H7 (cell line): ENCODE data around the gene AATF. TPM values are rescaled to one million over a fixed set of nuclear protein-coding genes. Genes with fewer than 3 reads are reported as not detected.
A peak's percentile ranks its signal among the peaks of the same experiment; 100 is the strongest.
"Not testable (repeated sequence)": the region's sequence is repeated elsewhere in the genome, so short reads cannot be mapped to it uniquely, and the experiment has no call there.

ENCODE experiments used
- DNase-seq: peaks from one replicate; pipeline ENCODE4 v3.0.0; 2012
- H3K27me3 ChIP-seq: 2 replicates; pipeline ENCODE4 v1.6.0; 2011; ENCODE audit warnings: mild to moderate bottlenecking, low read length; ENCODE audit not compliant: control insufficient read depth, insufficient read depth
- H3K36me3 ChIP-seq: replicated peaks from 2 replicates; pipeline ENCODE4 v1.5.1; 2011; ENCODE audit warnings: low read length; ENCODE audit not compliant: control insufficient read depth, insufficient read depth
- H3K4me3 ChIP-seq: 2 replicates; pipeline ENCODE4 v1.5.1; 2011; ENCODE audit warnings: low read depth, mild to moderate bottlenecking, control low read depth, low read length, moderate library complexity; ENCODE audit not compliant: insufficient read depth
- total RNA-seq: library from RNA; depleted of rRNA; stranded (reverse); fragments of >200 nt; shearing (Covaris generic); gene quantifications from 2 replicates; pipeline ENCODE4 v1.2.3, GENCODE V29; 2014

Gene AATF
- total RNA-seq, 1 experiment from 2014 or later: 74.7 TPM

DNA sequence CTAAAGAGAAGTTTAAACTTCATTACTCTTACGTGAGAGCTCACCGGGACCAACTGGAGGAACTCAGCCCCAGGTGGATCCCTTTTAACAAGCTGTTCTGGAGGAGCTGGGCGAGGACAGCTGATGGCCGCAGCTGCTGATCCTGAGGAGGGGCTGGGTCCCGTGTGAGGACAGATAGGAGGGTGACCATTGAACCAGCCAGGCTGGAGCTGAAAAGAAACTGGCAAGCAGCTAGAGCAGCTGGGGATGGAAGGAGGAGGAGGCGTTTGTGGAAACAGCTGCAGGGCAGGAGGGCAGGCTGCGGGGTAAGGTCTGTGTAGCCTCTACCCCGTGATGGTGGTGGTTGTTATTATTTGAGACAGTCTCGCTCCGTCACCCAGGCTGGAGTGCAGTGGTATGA lies 119.5 kb downstream of the AATF start:
- Histone ChIP-seq H3K36me3 (no peaks in the 10 kb centered on the region), H3K4me3 (no peak overlapping the region)
- DNase-seq: no peak

GRCh38 chr17:37069087-37069486 lies 120.3 kb downstream of the AATF start:
- Histone ChIP-seq H3K4me3 (no peak overlapping the region), H3K36me3 (no peaks in the 10 kb centered on the region), H3K27me3 (no peaks in the 10 kb centered on the region)
- DNase-seq: no peak

More for the DNA sequence above, 119.5 kb downstream of the AATF start:
- no peaks in the 10 kb centered on the region for H3K27me3 ChIP-seq

DNA sequence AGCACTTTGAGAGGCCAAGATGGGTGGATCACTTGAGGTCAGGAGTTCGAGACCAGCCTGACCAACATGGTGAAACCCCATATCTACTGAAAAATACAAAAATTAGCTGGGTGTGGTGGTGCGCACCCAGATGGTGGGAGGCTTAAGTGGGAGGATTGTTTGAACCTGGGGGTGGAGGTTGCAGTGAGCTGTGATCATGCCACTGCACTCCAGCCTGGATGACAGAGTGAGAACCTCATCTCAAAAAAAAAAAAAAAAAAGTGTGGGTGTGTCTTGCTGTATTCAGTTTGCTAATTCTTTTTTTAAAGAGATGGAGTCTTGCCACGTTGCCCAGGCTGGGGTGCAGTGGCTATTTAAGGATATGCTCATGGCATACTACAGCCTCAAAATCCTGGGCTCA lies 124.7 kb downstream of the AATF start:
- not testable (repeated sequence) for H3K4me3 ChIP-seq, H3K27me3 ChIP-seq, H3K36me3 ChIP-seq, DNase-seq

DNA sequence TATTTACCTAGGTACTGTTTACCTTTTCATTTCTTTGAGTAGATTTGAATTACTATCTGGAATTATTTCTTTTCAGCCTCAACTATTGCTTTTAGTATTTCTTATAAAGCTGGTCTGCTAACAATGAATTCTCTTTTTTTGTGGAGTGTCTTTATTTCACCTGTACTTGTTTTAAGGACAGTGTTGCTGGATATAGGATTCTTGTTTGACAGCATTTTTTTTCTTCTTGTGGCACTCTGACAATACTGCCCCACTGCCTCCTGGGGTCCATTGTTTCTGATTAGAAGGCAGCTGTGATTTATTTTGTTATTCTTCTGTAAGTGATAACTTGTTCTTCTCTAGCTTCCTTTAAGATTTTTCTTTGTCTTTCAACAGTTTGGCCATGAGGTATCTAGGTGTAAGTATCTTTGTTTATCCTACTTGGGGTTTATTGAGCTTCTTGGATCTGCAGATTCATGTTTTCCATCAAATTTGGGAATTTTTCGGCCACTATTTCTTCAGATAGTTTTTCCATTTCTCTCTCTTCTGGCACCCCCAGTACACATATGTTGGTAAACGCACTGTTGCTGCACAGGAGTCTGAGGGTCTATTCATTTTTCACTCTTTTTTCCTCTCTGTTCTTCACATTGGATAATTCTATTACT lies 130.4 kb downstream of the AATF start:
- H3K36me3 ChIP-seq: no peaks in the 10 kb centered on the region
- no peaks in the 10 kb centered on the region for H3K27me3 ChIP-seq
- DNase-seq: no peak
- no peak overlapping the region for H3K4me3 ChIP-seq

GRCh38 chr17:37079735-37080134 lies 131.0 kb downstream of the AATF start:
- no peak for DNase-seq
- no peaks in the 10 kb centered on the region for H3K27me3 ChIP-seq
- H3K4me3 ChIP-seq: no peak overlapping the region
- peaks cover 2% of the 10 kb centered on the region; the same call in 1 of the 2 replicates for H3K36me3 ChIP-seq

- H3K27me3 ChIP-seq: no peaks in the 10 kb centered on the region
- no peak overlapping the region for H3K4me3 ChIP-seq
- no peak for DNase-seq
- peaks cover 7% of the 10 kb centered on the region for H3K36me3 ChIP-seq
Measured at GRCh38 chr17:37081287-37081686, 132.5 kb downstream of the AATF start.

- peaks cover 12% of the 10 kb centered on the region for H3K36me3 ChIP-seq
- H3K4me3 ChIP-seq: no peak overlapping the region
- H3K27me3 ChIP-seq: no peaks in the 10 kb centered on the region
- no peak for DNase-seq
Measured at GRCh38 chr17:37082311-37082860, 133.6 kb downstream of the AATF start.

GRCh38 chr17:37082985-37083384 lies 134.2 kb downstream of the AATF start:
- no peaks in the 10 kb centered on the region for H3K27me3 ChIP-seq
- no peak overlapping the region for H3K4me3 ChIP-seq
- DNase-seq: no peak
- peaks cover 14% of the 10 kb centered on the region for H3K36me3 ChIP-seq

GRCh38 chr17:37083456-37083855 lies 134.7 kb downstream of the AATF start:
- Histone ChIP-seq H3K4me3 (no peak overlapping the region), H3K36me3 (peaks cover 15% of the 10 kb centered on the region), H3K27me3 (no peaks in the 10 kb centered on the region)
- no peak for DNase-seq

GRCh38 chr17:37084372-37084771 lies 135.6 kb downstream of the AATF start:
- no peak overlapping the region for H3K4me3 ChIP-seq
- peaks cover 15% of the 10 kb centered on the region for H3K36me3 ChIP-seq
- no peak for DNase-seq
- H3K27me3 ChIP-seq: no peaks in the 10 kb centered on the region

DNA sequence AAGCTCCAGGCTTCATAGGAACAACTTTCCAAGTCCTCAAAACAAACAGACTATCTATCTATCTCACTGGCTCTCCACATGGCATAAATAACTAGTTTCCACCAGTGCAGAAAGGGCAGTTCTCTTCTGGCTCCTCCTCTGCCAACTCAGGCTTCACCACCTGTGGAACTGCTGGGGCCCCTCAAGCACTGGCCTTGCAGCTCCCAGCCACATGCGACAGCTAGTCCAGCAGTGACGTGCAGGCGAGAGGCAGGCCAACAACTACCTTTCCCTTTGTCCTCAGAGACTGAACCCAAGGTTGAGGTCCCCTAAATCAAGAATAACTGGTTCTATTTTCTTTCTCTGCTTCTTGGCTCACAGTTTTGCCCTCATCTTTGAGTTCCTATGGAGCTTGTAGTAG lies 137.6 kb downstream of the AATF start:
- H3K4me3 ChIP-seq: no peak overlapping the region
- no peak for DNase-seq
- no peaks in the 10 kb centered on the region for H3K27me3 ChIP-seq
- H3K36me3 ChIP-seq: peaks cover 16% of the 10 kb centered on the region

GRCh38 chr17:37086948-37087347 lies 138.2 kb downstream of the AATF start:
- Histone ChIP-seq H3K4me3 (no peak overlapping the region), H3K36me3 (peaks cover 16% of the 10 kb centered on the region), H3K27me3 (no peaks in the 10 kb centered on the region)
- no peak for DNase-seq

DNA sequence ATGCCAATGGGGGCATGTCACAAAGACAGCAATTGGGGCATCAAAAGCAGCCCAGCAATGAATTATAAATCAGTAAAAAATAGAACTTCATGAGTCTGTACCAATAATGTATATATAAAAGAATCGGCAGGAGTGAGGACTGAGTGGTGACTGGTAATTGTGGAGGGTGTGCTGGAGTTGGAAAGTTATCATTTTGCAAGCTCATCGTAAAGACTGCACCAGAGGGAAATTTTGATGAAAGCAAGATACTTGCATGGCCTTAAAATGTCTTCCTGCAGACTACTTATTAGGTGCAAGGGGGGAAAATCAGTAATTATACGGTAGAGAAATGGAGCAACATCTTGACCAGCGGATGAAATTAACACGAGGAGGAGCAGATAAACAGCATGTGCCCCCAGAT lies 138.9 kb downstream of the AATF start:
- Histone ChIP-seq H3K36me3 (peaks cover 16% of the 10 kb centered on the region), H3K4me3 (no peak overlapping the region), H3K27me3 (no peaks in the 10 kb centered on the region)
- no peak for DNase-seq

DNA sequence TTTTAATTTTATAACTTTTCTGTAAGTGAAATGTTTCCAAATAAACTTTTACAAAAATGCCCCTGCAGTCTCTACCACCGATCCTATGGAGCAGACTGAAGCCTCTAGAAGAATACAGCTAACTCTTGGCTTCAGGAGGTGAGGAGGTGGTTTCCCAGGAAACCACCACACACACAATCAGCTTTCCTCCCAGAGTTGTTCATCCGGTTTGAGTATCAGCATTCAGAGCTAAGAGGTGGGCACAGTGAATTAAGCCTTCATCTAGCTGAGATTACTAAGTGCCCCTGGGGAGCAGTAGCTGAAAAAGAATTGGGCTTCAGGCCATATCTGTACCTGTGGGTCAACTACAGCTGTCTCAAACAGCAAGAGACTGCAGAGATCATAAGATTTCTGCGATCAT lies 139.7 kb downstream of the AATF start:
- no peak for DNase-seq
- H3K4me3 ChIP-seq: no peak overlapping the region
- H3K27me3 ChIP-seq: no peaks in the 10 kb centered on the region
- H3K36me3 ChIP-seq: peaks cover 16% of the 10 kb centered on the region

- peak; percentile 39 for DNase-seq
- H3K27me3 ChIP-seq: no peaks in the 10 kb centered on the region
- peaks cover 16% of the 10 kb centered on the region for H3K36me3 ChIP-seq
- H3K4me3 ChIP-seq: no peak overlapping the region
Measured at GRCh38 chr17:37088913-37089312, 140.2 kb downstream of the AATF start.

DNA sequence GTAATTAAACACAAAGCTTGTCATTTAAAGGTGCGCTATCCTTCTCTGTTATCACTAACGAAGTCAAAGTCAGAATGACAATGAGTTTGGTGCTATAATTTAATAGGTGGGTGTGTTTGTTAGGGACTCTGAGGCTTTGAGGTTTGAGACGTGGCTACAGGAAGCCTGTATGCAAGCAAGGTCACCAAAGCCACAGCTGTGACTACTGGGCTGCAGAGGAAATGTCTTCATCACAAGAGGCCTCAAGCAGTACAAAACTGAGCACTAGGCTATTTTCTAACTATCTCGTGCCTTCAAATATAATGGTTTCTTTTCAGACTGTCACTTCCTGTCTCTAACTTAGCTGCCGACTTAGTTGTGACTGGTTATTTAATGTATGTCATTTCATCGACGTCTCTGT lies 141.2 kb downstream of the AATF start:
- Histone ChIP-seq H3K36me3 (peaks cover 13% of the 10 kb centered on the region), H3K27me3 (no peaks in the 10 kb centered on the region), H3K4me3 (no peak overlapping the region)
- no peak for DNase-seq
